ENCODE measurements around the gene BAK1.
"Not testable (repeated sequence)": the region's sequence is repeated elsewhere in the genome, so short reads cannot be mapped to it uniquely, and the experiment has no call there.

Gene BAK1

DNA sequence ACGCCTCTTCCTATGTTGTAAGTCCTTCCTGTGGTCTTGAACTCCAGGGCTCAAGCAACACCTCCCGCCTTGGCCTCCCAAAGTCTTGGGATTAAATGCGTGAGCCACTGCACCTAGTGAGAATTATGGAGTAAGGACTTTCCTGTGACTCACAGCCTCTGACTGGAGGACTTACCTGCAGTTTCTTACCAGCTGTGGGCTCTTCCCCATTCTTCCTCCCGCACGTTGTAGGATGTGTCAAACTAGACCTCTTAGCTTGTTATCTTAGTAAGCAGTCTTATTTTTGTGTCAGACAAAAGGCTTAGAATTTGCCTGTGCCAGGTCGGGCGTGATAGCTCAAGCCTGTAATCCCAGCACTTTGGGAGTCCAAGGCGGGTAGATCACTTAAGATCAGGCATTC lies 30.9 kb downstream of the BAK1 start:
- FAIRE-seq: no peak

DNA sequence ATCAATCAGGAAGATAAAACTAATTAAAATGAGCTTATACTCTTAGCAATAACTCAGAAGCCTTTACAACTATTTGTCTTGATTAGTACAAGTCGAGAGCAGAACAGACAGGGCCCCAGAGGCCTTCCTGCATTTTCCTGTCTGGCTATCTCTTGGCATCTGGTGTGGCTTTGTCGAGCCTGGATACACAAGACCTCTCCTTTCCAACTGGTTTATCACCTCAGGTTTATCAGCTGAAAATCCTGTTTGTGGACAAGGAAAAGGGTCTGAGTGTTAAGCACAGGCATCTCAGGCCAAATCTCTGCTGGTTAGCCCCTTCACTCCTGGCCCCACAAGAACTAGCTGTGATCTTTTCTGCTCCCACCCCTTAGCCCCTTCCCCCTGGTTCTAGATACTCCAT lies 32.6 kb downstream of the BAK1 start:
- FAIRE-seq: no peak

DNA sequence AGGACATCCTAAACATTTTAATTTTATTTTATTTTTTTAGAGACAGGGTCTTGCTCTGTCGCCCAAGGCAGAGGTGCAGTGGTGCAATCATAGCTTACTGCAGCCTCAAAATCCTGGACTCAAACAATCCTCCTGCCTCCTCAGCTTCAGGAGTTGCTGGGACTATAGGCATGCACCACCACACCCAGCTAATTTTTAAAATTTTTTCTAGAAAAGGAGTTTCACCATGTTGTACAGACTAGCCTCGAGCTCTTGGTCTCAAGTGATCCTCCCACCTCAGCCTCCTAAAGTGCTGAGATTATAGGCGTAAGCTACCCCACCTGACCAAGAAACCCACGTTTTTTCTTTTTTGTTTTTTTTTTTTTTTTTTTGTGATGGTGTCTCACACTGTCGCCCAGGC lies 33.3 kb downstream of the BAK1 start:
- no peak for FAIRE-seq

GRCh38 chr6:33545292-33545691 lies 34.8 kb downstream of the BAK1 start:
- not testable (repeated sequence) for FAIRE-seq

GRCh38 chr6:33543116-33543515 lies 37.0 kb downstream of the BAK1 start:
- FAIRE-seq: no peak

DNA sequence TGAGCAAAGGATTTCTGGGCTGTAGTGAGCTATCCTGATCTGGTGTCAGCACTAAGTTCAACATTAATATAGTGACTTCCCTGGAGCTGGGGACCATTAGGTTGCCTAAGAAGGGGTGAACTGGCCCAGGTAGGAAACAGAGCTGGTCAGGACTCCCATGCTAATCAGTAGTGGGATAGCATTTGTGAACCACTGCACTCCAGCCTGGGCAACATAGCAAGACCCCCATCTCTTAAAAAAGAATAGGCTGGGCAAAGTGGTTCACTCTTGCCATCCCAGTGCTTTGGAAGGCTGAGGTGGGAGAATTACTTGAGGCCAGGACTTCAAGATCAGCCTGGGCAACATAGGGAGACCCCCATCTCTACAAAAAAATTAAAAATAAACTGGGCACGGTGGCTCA lies 39.3 kb downstream of the BAK1 start:
- no peak for FAIRE-seq

GRCh38 chr6:33534702-33535101 lies 45.4 kb downstream of the BAK1 start:
- FAIRE-seq: no peak

DNA sequence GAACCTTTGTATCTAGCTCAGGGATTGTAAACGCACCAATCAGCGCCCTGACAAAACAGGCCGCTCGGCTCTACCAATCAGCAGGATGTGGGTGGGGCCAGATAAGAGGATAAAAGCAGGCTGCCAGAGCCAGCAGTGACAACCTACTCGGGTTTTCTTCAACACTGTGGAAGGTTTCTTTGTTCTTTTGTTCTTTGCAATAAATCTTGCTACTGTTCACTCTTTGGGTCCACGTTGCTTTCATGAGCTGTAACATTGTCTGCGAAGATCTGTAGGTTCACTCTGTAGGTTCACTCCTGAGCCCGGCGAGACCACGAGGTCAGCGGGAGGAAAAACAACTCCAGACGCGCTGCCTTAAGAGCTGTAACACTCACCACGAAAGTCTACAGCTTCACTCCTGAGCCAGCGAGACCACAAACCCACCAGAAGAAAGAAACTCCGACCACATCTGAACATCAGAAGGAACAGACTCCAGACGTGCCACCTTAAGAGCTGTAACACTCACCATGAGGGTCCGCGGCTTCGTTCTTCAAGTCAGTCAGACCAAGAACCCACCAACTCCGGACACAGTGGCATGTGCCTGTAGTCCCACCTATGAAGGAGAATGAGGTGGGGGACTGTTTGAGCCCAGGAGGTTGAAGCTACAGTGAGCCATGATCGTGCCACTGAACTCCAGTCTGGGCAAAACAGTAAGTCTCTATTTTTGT lies 46.8 kb downstream of the BAK1 start:
- FAIRE-seq: not testable (repeated sequence)

GRCh38 chr6:33532431-33532830 lies 47.6 kb downstream of the BAK1 start:
- FAIRE-seq: not testable (repeated sequence)

DNA sequence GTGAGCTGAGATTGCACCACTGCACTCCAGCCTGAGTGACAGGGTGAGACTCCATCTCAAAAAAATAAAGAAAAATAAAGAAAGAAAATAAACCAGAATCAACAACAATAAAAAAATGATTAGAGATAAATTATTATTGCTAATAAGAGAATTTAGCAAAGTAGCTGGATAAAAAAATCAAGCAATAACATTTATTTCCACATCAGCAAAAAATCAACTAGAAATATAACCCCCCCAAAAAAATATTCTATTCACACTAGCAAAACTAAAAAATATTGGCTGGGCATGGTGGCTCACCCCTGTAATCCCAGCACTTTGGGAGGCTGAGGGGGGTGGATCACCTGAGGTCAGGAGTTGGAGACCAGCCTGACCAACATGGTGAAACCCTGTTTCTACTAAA lies 49.5 kb downstream of the BAK1 start:
- not testable (repeated sequence) for FAIRE-seq

All from TTC549 (cell line).